ENCODE data around the gene CRAT.

GRCh38 chr9:129105857-129106694 is 4.5 kb downstream of the CRAT start:
- no peak for TF ChIP-seq CTCF (IDR thresholded peaks at IDR 0.05)
- TF ChIP-seq POLR2A (IDR thresholded peaks at IDR 0.05), result no peak

All from uterus (tissue), 2 donors.